Activated CD4-positive, alpha-beta T cell treated with anti-CD3 and anti-CD28 coated beads, Interleukin-2, Interleukin-4, amounts not matched to agents 100 ng/mL and 50 ng/mL, durations not matched to agents 16 hours and 8 hours (primary cell): Measurements from ENCODE around the gene GLP2R.
A peak's percentile ranks its signal among the peaks of the same experiment; 100 is the strongest.

Experiments
- DNase-seq: peaks from one replicate; pipeline ENCODE4 v3.0.0-alpha.2; 2020; ENCODE audit warnings: low spot score

Gene GLP2R

DNA sequence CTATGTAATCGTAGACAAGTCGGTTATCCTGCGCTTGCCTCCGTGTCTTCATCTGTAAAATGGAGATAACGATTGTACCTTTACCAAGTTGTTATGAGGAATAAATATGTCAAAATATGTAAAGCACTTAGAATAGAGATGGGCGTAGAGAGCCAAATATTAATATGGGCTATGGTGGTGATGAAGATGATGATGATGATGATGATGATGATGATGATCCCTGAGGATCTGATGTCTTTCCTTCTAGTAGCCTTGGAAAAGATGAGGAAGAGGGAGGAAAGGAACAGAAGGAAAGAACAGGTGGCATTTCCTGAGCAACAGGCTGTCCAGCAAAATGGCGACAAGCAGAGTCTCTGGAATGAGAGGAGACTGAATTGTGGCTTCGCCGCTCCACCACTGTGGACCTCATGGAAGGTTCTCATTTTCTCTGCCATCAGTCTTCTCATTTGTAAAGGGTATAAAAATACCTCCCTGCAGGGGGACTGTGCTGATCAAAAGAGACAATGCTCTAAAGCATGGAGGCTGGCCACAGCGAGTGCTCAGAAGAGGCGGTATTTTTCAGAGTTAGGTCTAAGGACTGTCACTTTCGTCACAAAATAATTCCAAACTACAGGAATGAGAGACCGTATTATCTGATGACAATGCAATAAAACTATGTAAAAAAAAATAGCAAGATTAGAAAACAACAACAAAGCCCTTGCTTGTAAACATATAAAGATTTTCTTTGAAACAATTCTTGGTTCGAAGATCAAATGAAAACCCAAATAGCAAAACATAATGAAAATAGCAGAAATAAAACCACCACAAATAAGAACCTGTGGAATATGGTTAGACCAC is 96.5 kb downstream of the GLP2R start:
- no peak for DNase-seq

DNA sequence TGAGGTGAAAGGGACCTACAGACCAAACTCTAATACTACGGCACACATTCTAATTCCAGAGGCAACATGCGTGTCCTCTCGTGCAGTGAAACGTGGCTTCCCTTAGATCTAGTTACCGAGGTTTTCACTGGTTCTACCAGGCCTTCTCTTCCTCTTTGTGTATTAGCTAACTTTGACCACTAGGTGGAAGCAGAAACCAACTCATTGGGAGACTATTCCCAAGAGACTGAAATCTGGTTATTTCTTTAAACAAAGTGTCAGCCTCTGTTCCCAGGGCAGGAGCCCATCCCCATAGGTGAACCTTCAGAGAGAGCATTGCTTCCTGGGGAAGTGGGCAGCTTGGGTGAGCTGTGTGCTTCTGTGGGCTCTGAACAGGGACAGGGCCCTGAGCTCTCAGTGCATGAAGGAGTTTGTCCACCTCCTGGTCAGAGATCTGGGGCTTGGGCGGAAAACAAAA is 99.0 kb downstream of the GLP2R start:
- peak; percentile 70 for DNase-seq

DNA sequence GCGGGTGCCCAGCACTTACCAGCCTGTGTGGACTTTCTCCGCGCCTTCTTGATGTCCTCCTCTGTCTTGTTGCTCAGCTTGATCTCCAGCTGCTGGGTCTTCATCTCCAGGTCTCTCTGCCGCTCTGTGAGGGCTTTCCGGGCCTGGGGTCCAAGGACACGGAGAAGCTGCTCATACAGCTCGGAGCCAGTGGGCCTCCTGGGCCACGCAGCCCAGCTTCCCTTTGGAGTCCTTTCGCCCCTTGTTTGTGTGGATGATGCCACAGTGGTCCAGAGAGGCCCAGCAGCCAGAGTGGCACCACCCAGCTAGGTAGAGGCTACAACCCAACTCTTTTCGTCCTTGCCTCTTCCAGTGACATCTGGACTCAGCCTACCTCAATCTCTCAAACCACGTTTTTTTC is 99.7 kb downstream of the GLP2R start:
- no peak for DNase-seq

DNA sequence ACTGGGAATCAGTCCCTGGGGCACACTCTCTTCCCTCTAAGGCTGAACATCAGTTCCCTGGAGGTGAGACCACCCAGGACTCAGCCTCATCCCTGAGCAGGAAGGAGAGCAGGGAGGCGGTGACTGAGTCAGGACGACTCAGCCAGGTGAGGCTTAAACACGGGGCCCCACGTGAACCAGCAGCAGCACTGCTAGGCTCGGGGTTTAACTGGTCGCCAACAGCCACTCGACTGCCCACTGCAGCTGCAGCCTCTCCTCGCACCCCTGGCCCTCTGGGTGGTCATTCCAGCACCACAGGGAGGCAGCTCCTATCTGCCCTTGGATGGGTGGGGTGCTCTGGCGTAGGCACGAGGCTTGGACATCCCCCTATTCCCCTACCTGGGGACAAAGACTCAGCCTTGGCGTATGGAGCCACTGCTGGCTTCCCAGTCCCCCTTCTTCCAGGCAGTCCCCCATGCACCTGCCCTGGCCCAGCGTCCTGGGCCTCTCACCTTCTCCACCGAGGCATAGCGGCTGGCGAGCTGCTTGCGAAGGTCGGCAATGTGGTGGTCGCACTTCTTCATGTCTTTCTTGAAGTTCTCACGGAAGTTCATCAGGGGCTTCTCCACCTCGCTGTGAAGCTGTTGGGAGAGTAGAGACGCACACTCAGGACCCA is 100.6 kb downstream of the GLP2R start:
- no peak for DNase-seq

DNA sequence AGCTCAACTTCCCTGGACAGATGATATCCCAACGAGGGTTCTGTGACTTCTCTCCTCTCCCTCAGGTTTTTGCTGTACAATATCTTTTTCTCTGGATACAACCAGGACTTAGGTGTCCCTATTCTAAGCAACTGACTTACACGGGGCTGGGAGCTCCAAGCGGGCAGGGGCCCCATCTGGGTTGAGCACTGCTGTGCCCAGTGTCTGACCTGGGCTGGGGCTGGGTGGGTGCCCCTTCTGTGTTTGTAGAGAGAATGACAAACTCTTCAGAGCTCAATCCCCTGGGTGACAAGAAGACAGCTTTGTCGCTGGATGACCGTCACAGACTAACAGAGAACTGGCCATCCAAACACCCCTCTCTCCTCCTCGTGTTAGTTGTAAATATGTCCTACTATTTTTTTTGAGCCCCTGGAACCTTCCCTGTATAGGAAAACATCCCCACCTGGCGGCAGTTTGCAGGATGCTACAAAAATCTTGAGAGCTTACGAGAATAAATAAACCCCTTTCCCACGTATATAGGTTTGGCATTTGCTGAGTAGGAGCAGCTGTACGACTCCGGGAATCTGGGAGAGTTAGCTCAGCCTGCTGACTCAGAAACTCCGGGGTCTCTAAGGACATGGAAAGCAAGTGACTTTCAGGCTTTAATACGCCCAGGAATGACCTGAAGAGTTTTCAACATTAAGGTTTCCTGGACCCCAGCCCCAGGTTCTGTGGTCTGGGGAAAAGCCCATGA is 103.0 kb downstream of the GLP2R start:
- no peak for DNase-seq

DNA sequence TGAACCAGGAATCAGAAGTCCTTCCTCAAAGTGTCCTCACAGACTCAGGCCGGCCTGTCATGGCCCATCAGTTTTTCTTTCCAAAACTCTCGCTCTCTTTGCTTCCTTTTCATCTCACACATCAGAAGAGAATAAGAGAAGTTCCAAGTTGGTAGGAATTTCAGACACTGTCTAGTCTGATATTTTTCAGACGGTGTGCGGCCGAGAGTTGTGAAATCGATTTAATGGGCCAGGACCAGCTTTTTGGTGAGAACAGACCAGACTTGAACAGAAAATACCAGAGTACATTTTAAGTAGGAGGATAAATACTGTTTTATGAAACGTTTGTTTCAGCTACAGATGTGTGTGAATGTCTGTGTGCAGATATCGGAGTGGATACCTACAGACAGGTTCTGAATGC is 104.1 kb downstream of the GLP2R start:
- DNase-seq = no peak

DNA sequence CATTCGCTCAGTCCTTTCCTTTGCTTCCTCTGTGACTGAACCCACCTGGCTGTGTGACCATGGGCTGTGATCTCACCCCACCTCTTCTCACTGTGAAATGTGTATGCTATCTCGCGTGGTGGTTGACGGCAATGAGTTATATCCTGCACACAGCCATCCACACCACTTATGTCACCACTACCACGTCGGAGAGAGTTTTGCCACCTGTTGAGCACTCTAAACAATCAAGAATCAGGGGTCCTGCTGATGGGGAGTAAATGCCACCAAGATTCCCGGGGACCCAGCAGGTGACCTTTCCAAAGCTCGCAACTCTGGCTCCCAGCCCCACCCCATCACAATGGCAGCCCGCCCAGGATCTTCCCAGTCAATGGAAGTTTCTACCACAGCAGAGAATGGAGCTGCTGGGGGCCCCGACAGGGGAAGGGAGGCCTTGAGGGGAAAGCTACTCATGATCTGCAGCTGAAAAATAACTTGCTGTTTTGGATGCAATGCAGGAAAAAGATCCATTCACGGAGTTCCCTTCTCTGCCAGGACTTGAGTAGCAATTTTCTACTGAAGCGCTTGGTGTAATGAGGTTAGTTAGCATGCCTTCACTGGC is 105.5 kb downstream of the GLP2R start:
- no peak for DNase-seq

DNA sequence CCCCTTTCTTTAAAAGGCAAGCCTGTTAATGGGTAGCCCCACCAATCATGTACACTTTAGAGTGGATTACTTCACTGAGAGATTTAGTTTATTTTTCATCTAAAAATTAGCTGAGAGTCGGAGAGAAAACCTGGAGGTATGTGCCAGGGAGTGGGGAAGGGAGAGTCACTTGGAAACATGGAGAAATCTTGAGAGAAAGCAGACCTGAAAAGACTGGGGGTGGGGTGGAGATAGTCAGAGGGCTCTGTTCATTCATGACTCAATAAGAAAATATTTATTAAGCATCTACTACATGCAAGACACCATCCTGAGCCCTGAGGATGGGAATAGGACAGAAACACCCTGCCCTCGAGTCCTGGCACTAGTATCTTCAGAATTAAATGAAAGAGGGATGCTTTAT is 106.8 kb downstream of the GLP2R start:
- no peak for DNase-seq

DNA sequence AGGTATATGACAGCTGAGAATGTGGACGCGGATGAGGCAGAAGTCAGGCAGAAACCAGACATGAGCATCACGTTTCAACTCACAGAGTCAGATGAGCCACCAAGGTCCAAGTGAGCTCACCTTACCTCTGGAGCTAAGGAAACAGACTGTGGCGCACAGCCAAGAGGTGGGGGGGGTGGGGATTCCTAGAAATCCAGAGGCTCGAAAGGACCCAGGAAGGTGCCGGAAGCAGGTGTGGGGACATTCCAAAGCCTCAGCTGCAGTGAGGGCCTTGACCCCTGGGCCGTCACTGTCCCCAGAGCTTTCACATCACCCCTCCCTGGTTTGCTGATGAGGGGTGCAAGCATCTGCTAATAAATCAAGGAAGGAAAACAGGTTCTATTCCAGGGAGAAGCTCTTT is 108.6 kb downstream of the GLP2R start:
- DNase-seq = no peak

DNA sequence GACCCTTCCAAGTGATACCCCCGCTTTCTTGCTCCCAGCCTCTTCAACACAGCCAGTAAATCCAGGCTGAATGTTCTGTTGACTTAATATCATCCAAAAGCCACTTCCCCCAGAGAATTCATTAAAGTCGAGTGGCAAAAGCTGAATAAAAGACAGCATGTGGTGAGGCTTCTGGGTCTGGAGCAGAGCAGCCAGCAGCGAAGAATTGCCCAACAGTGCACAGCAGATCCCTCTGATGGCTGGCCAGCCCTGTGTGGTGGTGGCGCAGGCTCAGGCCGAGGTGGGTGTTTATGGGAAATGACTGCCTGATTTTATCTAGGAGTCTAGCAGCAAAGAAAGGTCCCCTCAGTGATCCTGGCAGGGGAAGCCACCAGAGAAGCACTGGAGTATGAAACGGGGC is 109.7 kb downstream of the GLP2R start:
- DNase-seq = no peak

DNA sequence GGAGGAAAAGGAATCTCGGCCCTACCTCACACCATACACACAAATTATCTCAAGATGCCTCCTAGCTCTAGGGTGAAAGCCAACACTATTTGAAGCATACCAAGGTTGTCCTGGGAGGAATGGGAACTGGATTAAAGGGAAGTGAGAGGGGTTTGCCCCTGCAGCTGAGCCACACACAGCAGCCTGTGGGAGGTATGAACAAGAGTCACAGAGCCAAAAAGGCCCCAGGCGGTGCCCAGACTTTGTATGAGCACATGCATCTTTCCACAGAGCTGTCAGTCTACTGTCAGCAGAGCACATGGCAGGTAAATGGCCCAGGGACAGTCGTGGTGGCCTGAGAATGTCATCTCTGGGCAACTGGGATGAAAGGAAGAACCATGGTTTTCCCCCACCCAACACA is 110.4 kb downstream of the GLP2R start:
- no peak for DNase-seq

DNA sequence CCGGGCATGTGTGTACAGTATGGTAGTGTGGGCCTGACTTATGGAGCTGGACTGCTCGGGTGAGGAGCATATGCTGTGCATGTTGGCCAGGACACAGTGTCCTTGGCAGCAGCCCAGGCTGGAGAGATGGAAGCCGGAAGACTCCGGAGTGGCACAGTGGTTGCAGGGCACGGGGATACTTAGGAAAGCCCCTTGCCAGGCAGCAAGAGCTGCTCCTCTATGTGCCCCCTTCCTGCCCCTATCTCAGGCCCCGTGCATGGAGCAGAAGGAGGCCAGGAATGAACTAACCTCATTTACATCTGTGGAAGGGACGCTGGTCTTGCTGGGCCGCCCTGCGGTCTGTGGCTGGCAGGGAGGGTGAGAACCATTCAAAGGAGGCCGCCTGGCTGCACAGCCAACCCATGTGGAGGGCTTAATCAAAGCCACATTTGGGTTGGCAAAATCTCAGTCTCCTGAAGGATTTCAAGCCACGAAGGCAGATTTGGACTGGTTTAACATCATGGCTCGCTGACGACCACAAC is 111.6 kb downstream of the GLP2R start:
- no peak for DNase-seq

DNA sequence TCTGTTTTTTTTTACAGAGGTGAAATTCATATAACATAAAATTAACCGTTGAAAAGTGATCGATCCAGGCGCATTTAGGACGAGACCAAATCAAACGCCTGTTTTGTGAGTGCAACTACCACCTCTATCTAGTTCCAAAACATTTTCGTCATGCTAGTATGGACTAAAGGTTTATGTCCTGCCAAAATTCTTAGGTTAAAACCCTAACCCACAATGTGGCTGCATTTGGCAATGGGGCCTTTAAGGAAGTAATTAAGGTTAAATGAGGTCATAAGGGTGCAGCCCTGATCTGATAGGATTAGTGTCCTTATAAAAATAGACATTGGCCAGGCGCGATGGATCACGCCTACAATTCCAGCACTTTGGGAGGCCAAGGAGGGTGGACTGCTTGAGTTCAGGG is 112.2 kb downstream of the GLP2R start:
- DNase-seq = no peak

DNA sequence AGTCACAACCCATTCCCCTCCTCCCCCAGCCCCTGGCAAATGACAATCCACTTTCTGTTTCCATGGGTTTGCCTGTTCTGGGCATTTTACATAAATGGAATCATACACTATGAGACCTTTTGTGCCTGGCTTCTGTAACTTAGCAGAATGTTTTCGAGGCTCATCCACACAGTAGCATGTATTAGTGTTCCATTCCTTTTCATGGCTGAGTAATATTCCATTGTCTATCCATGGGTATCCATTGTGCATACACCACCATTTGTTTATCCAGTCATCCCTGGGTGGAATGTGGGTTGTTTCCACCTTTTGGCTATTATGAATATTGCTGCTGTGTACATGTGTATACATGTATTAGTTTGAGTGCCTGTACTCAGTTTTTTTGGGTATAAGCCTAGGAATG is 113.0 kb downstream of the GLP2R start:
- DNase-seq = no peak

DNA sequence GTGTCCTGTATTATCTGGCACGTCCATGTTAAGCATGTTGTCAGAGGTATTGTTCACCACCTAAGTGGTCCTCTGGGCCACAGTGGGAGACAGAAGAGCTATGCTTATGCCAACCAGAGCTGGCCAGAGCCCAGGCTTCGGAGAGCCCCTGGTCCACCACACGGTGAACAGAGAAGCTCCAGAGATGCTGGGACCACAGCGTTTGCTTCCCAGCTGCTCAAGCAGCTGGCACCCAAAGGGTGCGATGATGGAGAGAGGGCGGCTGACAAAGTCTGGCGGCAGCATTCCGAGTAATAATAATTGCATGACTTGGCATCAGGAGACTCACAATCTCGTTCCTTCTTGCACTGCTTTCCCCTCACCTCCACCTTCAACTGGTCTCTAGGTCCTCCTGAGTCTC is 115.1 kb downstream of the GLP2R start:
- DNase-seq = no peak

DNA sequence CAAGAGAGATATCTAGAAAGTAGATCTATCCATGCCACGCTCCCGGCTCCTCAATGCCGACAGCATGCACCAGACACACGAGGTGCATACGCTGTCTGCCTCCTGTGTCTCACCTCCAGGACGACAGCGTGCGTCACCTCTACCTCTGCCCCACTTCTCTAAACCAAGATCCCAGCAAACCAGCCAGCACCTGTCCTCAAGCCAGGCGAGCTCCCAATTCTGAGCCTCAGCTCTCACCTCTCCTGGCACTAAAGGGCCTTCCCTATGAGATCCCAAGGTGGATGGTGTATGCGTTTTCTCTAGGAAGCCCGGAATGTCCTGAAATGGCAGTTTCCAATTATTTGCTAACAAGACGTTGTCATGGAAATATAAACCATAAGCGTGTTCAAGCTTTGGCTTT is 115.6 kb downstream of the GLP2R start:
- DNase-seq = no peak
